Measurements from ENCODE around the gene HSFX1.
"Not testable (repeated sequence)": the region's sequence is repeated elsewhere in the genome, so short reads cannot be mapped to it uniquely, and the experiment has no call there.

The HSFX1 gene

GRCh38 chrX:149773768-149774167 lies at the start of gene HSFX1:
Gene HSFX1, plus strand, starts transcription at chrX:149774068. Its CDS starts 614 bp downstream, at chrX:149774682.
- DNase-seq (ENCODE audit: low read depth in 3 of 3), result not testable (repeated sequence)

- not testable (repeated sequence) for DNase-seq (ENCODE audit: low read depth in 3 of 3)
Observed at GRCh38 chrX:149727308-149727707, 46.6 kb upstream of the HSFX1 start.

- DNase-seq (ENCODE audit: low read depth in 3 of 3), result not testable (repeated sequence)
Observed at GRCh38 chrX:149742269-149742668, 31.6 kb upstream of the HSFX1 start.

GRCh38 chrX:149746390-149747007 lies 27.4 kb upstream of the HSFX1 start:
- DNase-seq (ENCODE audit: low read depth in 3 of 3), result not testable (repeated sequence)

- DNase-seq (ENCODE audit: low read depth in 3 of 3), result no peak
Observed at GRCh38 chrX:149757206-149758067, 16.4 kb upstream of the HSFX1 start.

- no peak for DNase-seq (ENCODE audit: low read depth in 3 of 3)
Observed at GRCh38 chrX:149758068-149758714, 15.7 kb upstream of the HSFX1 start.

GRCh38 chrX:149758715-149759078 lies 15.2 kb upstream of the HSFX1 start:
- DNase-seq (ENCODE audit: low read depth in 3 of 3), result not testable (repeated sequence)

- no peak for DNase-seq (ENCODE audit: low read depth in 3 of 3)
Observed at GRCh38 chrX:149759824-149760223, 14.0 kb upstream of the HSFX1 start.

- DNase-seq (ENCODE audit: low read depth in 3 of 3), result no peak
Observed at GRCh38 chrX:149760965-149761364, 12.9 kb upstream of the HSFX1 start.

GRCh38 chrX:149761858-149762674 lies 11.8 kb upstream of the HSFX1 start:
- DNase-seq (ENCODE audit: low read depth in 3 of 3), result not testable (repeated sequence)

GRCh38 chrX:149762696-149763614 lies 10.9 kb upstream of the HSFX1 start:
- no peak for DNase-seq (ENCODE audit: low read depth in 3 of 3)

GRCh38 chrX:149770344-149770743 lies 3.5 kb upstream of the HSFX1 start:
- DNase-seq (ENCODE audit: low read depth in 3 of 3), result not testable (repeated sequence)

GRCh38 chrX:149773026-149773425 lies 842 bp upstream of the HSFX1 start:
- DNase-seq (ENCODE audit: low read depth in 3 of 3), result not testable (repeated sequence)

- not testable (repeated sequence) for DNase-seq (ENCODE audit: low read depth in 3 of 3)
Observed at GRCh38 chrX:149777999-149778398, 4.1 kb downstream of the HSFX1 start.

GRCh38 chrX:149781727-149782126 lies 7.9 kb downstream of the HSFX1 start, which contains the start of gene MAGEA9:
Gene MAGEA9, plus strand, starts transcription at chrX:149781930. Its CDS starts 4,281 bp downstream, at chrX:149786211.
- not testable (repeated sequence) for DNase-seq (ENCODE audit: low read depth in 3 of 3)

GRCh38 chrX:149795531-149795930 lies 21.7 kb downstream of the HSFX1 start:
- not testable (repeated sequence) for DNase-seq (ENCODE audit: low read depth in 3 of 3)

- DNase-seq (ENCODE audit: low read depth in 3 of 3), result no peak
Observed at GRCh38 chrX:149799095-149799714, 25.3 kb downstream of the HSFX1 start.

- DNase-seq (ENCODE audit: low read depth in 3 of 3), result no peak
Observed at GRCh38 chrX:149799938-149800337, 26.1 kb downstream of the HSFX1 start.

GRCh38 chrX:149803458-149804062 lies 29.7 kb downstream of the HSFX1 start:
- DNase-seq (ENCODE audit: low read depth in 3 of 3), result no peak

- DNase-seq (ENCODE audit: low read depth in 3 of 3), result no peak
Observed at GRCh38 chrX:149804102-149804501, 30.2 kb downstream of the HSFX1 start.

Measured in stimulated activated CD4-positive, alpha-beta T cell treated with anti-CD3 and anti-CD28 coated beads, TNF-alpha, amount 100 ng/mL, for 48 hours (primary cell).